Lower leg skin (tissue), 3 donors: ENCODE results near the gene UBN1.

ENCODE experiments used
- CTCF ChIP-seq, 3 donors: fragments of 450-650 bp; IDR thresholded peaks; one replicate each; pipeline ENCODE4 v1.5.1; 2016; ENCODE audit warnings: antibody characterized with exemption in 3 of 3, mild to moderate bottlenecking in 3 of 3, moderate library complexity in 2 of 3
- POLR2A ChIP-seq, 2 donors: fragments of 450-650 bp; IDR thresholded peaks; one replicate each; pipeline ENCODE4 v1.6.1; 2016 to 2017; ENCODE audit warnings: antibody characterized with exemption in 2 of 2, mild to moderate bottlenecking in 1 of 2, moderate library complexity in 1 of 2

GRCh38 chr16:4918781-4919251 lies 71.5 kb downstream of the UBN1 start:
- TF ChIP-seq CTCF (IDR thresholded peaks at IDR 0.05) (no peak), POLR2A (IDR thresholded peaks at IDR 0.05) (no peak)
